Measurements from ENCODE around the gene SIRT5.

Gene SIRT5

GRCh38 chr6:13574571-13575376 lies at the start of gene SIRT5:
TSS of gene SIRT5 (plus strand) at chr6:13574601. CDS start at chr6:13584111, 9,510 bp downstream.
- DNase-seq: peak; percentile 86

- no peak for DNase-seq
Observed at GRCh38 chr6:13524801-13525508, 49.4 kb upstream of the SIRT5 start.

- no peak for DNase-seq
Observed at GRCh38 chr6:13526357-13526726, 48.1 kb upstream of the SIRT5 start.

GRCh38 chr6:13526727-13527670 lies 47.4 kb upstream of the SIRT5 start:
- no peak for DNase-seq

GRCh38 chr6:13527671-13528056 lies 46.7 kb upstream of the SIRT5 start:
- DNase-seq: no peak

GRCh38 chr6:13528232-13528631 lies 46.2 kb upstream of the SIRT5 start:
- no peak for DNase-seq

- no peak for DNase-seq
Observed at GRCh38 chr6:13528777-13529343, 45.5 kb upstream of the SIRT5 start.

GRCh38 chr6:13531956-13532355 lies 42.4 kb upstream of the SIRT5 start:
- no peak for DNase-seq

DNA sequence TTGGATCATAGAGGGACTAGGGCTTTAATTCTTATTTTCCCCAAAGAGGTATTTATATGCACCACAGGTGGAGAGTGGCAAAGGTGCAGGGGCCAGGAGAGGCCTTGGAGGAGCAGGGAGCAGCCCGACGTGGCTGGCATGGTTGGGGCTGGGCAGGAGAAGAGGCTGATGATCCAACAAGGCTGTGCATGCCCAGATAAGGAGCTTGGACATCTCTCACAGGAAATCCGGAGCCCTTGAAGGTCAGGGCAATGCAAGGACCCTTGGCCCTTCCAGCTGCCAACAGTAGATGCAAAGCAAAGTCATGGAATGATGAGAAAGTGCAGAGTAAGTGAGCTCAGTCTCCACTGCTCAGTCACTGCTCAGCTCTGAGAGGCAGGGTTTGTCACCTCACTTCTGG lies 39.9 kb upstream of the SIRT5 start:
- DNase-seq: no peak

DNA sequence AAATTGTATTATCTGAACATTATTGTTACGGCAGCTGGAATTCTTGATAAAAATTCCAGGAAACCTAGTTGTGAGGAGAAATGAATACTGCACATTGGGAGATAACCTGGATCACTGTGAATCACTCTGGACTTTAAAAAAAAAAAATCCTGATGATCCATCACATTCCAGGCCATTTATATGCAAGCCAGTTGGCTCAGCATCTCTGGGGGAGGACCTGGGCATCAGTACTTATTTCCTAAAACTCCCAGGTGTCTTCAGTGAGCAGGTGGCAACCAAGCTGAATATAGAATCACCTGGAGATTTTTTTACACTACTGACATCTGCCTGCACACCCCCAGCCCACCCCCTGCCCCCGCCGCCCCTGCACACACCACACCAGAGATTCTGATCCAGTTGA lies 39.1 kb upstream of the SIRT5 start:
- DNase-seq: no peak

- no peak for DNase-seq
Observed at GRCh38 chr6:13536796-13537526, 37.4 kb upstream of the SIRT5 start.

DNA sequence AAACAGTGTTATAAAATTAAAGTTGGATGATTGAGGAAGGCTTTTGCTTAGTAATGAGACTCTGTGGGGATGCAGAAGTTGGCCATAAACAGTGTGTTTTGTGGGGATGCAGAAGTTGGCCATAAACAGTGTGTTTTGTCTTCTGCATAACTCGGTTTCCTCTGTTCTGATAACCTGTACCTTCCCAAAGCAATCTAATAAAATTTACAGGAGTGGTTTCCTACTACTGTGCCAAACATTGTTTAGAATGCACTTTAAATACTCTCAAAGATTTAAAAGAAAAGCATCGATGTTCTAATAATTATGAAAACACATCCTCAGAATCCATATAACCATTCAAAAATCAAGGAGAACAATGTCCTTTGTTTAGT lies 36.9 kb upstream of the SIRT5 start:
- DNase-seq: no peak

DNA sequence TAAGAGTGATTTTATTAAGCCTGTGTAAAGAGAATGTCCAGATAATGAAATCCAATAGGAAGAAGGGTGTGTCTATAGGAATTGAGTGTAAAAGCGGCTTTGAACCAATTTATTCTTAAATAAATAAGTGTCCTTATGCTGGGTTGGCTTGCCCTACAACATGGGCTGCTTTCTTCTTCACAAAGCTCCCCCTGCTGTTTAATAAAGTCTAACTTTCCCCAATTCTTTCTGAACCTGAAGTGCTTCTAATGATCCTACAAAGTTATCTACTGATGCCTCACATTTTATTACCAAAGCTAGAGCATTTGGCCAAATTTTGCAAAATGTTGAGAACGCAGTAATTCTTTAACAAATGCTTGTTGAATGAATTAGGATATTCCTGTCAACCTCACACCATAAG lies 36.3 kb upstream of the SIRT5 start:
- no peak for DNase-seq

- no peak for DNase-seq
Observed at GRCh38 chr6:13538600-13538999, 35.8 kb upstream of the SIRT5 start.

GRCh38 chr6:13539572-13539971 lies 34.8 kb upstream of the SIRT5 start:
- DNase-seq: no peak

DNA sequence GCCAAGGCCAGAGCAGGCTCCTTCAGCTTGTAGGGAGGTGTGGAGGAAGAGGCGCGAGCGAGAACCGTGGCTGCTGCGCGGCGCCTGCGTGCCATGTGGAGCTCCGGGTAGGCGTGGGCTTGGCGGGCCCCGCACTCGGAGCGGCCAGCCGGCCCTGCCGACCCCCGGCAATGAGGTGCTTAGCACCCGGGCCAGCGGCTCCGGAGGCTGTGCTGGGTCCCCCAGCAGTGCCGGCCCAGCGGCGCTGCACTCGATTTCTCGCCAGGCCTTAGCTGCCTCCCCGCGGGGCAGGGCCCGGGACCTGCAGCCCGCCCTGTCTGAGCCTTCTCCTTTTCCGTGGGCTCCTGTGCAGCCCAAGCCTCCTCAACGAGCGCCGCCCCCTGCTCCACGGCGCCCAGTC lies 32.9 kb upstream of the SIRT5 start:
- DNase-seq: no peak

- DNase-seq: no peak
Observed at GRCh38 chr6:13544454-13545186, 29.8 kb upstream of the SIRT5 start.

GRCh38 chr6:13545885-13546284 lies 28.5 kb upstream of the SIRT5 start:
- DNase-seq: no peak

- DNase-seq: no peak
Observed at GRCh38 chr6:13548500-13549210, 25.7 kb upstream of the SIRT5 start.

GRCh38 chr6:13550656-13551055 lies 23.7 kb upstream of the SIRT5 start:
- DNase-seq: no peak

DNA sequence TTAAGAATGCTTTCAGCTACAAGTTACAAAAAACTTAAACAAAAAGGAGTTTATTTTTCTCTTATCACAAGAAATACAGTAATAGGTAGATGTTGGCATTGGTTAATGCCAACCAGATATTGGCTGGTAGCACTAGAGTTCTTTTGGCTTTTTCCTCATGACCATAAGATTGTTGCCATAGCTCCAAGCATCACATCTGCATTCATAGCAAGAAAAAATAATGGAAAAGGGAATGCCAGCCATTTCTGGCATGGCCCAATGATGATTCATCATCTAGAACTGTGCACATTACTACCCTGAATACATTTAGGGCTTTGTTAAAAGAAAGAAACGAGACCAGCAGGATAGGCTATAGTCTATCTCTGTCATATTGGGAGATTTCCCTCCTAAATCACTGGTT lies 20.8 kb upstream of the SIRT5 start:
- no peak for DNase-seq

Measured in right forelimb (tissue), 1 donor.